ENCODE results near the gene SYT1. TPM values are rescaled to one million over a fixed set of nuclear protein-coding genes. Genes with fewer than 3 reads are reported as not detected.

The SYT1 gene
- total and polyA plus RNA-seq, 8 donors: under 0.01 to 11.4 (median 0.88) TPM

GRCh38 chr12:79482323-79482722 lies 617.7 kb downstream of the SYT1 start:
- 50 to 63% (median 53%) methylated on average over 4 of the region's 4 CpGs for WGBS, 5 donors
- intact Hi-C loops (cut with DNase I; ENCODE audit: low total_unique reads): no loop called here
- Histone ChIP-seq H3K27me3 (no peaks in the 10 kb centered on the region), H3K36me3 (no peaks in the 10 kb centered on the region), H3K4me3 (no peak overlapping the region), H3K27ac (no peak overlapping the region), H3K9me3 (no peaks in the 10 kb centered on the region), H3K4me1 (no peaks in the 10 kb centered on the region)
- TF ChIP-seq CTCF (IDR thresholded peaks at IDR 0.05): no peak
- TF ChIP-seq POLR2A (IDR thresholded peaks at IDR 0.05): no peak
- no peak for DNase-seq

GRCh38 chr12:79482921-79483320 lies 618.3 kb downstream of the SYT1 start:
- no peak for DNase-seq
- Histone ChIP-seq H3K4me1 (no peaks in the 10 kb centered on the region), H3K36me3 (no peaks in the 10 kb centered on the region), H3K4me3 (no peak overlapping the region), H3K9me3 (no peaks in the 10 kb centered on the region), H3K27me3 (no peaks in the 10 kb centered on the region), H3K27ac (no peak overlapping the region)
- TF ChIP-seq CTCF (IDR thresholded peaks at IDR 0.05) (no peak), EP300 (IDR thresholded peaks at IDR 0.05) (no peak)
- intact Hi-C loops (cut with DNase I; ENCODE audit: low total_unique reads): no loop called here
- WGBS, 5 donors: 46 to 78% (median 69%) methylated on average over 2 of the region's 2 CpGs

DNA sequence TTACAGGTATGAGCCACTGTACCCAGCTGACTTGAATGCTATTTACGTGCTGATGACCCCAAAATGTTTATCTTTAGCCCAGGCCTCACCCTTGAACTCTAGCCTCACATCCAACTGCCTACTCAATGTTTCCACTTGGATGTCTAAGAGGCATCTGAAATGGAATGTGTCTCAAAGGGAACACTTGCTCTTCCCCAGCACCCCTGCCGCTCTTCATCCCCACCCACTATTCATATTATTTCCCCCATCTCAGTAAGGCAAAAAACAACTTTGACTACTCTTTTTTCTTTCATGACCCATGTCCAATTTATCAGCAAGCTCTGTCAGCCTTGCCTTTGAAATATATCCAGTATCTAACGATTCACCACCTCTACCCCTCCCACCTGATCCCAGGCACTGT lies 621.6 kb downstream of the SYT1 start:
- intact Hi-C loops (cut with DNase I; ENCODE audit: low total_unique reads): no loop called here
- TF ChIP-seq POLR2A (IDR thresholded peaks at IDR 0.05) (no peak), POLR2AphosphoS5 (IDR thresholded peaks at IDR 0.05) (no peak), EP300 (IDR thresholded peaks at IDR 0.05) (no peak), CTCF (IDR thresholded peaks at IDR 0.05) (no peak)
- no peaks in the 10 kb centered on the region for H3K9me3 ChIP-seq

GRCh38 chr12:79487386-79488110 lies 623.0 kb downstream of the SYT1 start:
- Histone ChIP-seq H3K9me3 (peaks cover 0 to 11% (median 0%) of the 10 kb centered on the region in 4 donors), H3K36me3 (no peaks in the 10 kb centered on the region), H3K27me3 (no peaks in the 10 kb centered on the region), H3K27ac (no peak overlapping the region), H3K4me3 (no peak overlapping the region), H3K4me1 (no peaks in the 10 kb centered on the region)
- DNase-seq: no peak
- no peak for TF ChIP-seq EP300 (IDR thresholded peaks at IDR 0.05)
- no peak for TF ChIP-seq CTCF (IDR thresholded peaks at IDR 0.05)
- TF ChIP-seq POLR2AphosphoS5 (IDR thresholded peaks at IDR 0.05): no peak
- no peak for TF ChIP-seq POLR2A (IDR thresholded peaks at IDR 0.05)
- WGBS, 5 donors: 24 to 58% (median 33%) methylated on average over 3 of the region's 3 CpGs
- intact Hi-C loops (cut with DNase I; ENCODE audit: low total_unique reads): no loop called here

More for the DNA sequence above, 621.6 kb downstream of the SYT1 start:
- Histone ChIP-seq H3K4me3 (no peak overlapping the region), H3K36me3 (no peaks in the 10 kb centered on the region), H3K27ac (no peak overlapping the region), H3K4me1 (no peaks in the 10 kb centered on the region), H3K27me3 (no peaks in the 10 kb centered on the region)
- DNase-seq: no peak
- WGBS, 5 donors: 72 to 82% (median 78%) methylated on average over 3 of the region's 3 CpGs

Small RNA genes within 50 kb of the gene (small RNA-seq; reads per million reads assigned to genes)
- 0 reads per million in 4 donors for gene MIR1252
